CD4-positive, alpha-beta T cell (primary cell): ENCODE data around the gene CPNE9. TPM values are rescaled to one million over a fixed set of nuclear protein-coding genes. Genes with fewer than 3 reads are reported as not detected.

Experiments used
- ATAC-seq: fragments of 200-7000 bp; cut with Tn5 transposase; one replicate; pipeline ENCODE4 v1.10.0; 2022; ENCODE audit warnings: mild to moderate bottlenecking; ENCODE audit not compliant: poor library complexity
- CTCF ChIA-PET: fragments of 350-600 bp; sonication (Branson Sonifier 250); formaldehyde crosslinking; loops from one replicate; lab custom pipeline; 2021; ENCODE audit warnings: antibody characterized with exemption, inconsistent platforms; lab: Charles Lee
- POLR2A ChIA-PET: fragments of 350-600 bp; sonication (Branson Sonifier 250); formaldehyde crosslinking; loops from one replicate; lab custom pipeline; 2021; ENCODE audit warnings: antibody characterized with exemption, inconsistent platforms; lab: Charles Lee
- DNase-seq, 14 experiments: peaks; one replicate each; pipeline ENCODE4 v3.0.0-alpha.2; 2013 to 2020; ENCODE audit warnings: mixed read lengths in 2 of 14
- H3K27ac ChIP-seq, 2 donors: one replicate each; pipeline versions ENCODE4 v1.5.1 to v1.7.0; 2013; ENCODE audit warnings: low read length in 2 of 2, low read depth in 1 of 2, mild to moderate bottlenecking in 1 of 2
- H3K27me3 ChIP-seq, 2 experiments: 1 replicate in 1 of 2; 2 replicates in 1 of 2; pipeline versions ENCODE4 v1.6.1 to v1.7.0; 2013; ENCODE audit warnings: low read length in 2 of 2, control low read depth in 1 of 2, mild to moderate bottlenecking in 1 of 2, moderate library complexity in 1 of 2; ENCODE audit not compliant: insufficient read depth in 2 of 2, control insufficient read depth in 1 of 2
- H3K36me3 ChIP-seq: one replicate; pipeline ENCODE4 v1.6.1; 2013; ENCODE audit warnings: low read length, control low read depth; ENCODE audit not compliant: insufficient read depth
- H3K4me1 ChIP-seq: one replicate; pipeline ENCODE4 v1.6.1; 2013; ENCODE audit warnings: low read length, control low read depth; ENCODE audit not compliant: insufficient read depth
- H3K4me3 ChIP-seq: one replicate; pipeline ENCODE4 v1.5.1; 2013; ENCODE audit warnings: mild to moderate bottlenecking, low read length, moderate library complexity
- H3K9me3 ChIP-seq, 2 experiments: 1 replicate in 1 of 2; 2 replicates in 1 of 2; pipeline versions ENCODE4 v1.6.1 to v1.7.0; 2013; ENCODE audit warnings: low read length in 2 of 2, mild to moderate bottlenecking in 2 of 2, control low read depth in 1 of 2, moderate library complexity in 1 of 2; ENCODE audit not compliant: control insufficient read depth in 1 of 2, insufficient read depth in 1 of 2
- H3K27ac Mint-ChIP-seq: one replicate; pipeline ENCODE4 v1.8.0; 2020; ENCODE audit warnings: mixed read lengths
- H3K27me3 Mint-ChIP-seq: one replicate; pipeline ENCODE4 v1.8.0; 2021; ENCODE audit warnings: mixed read lengths
- H3K36me3 Mint-ChIP-seq: one replicate; pipeline ENCODE4 v1.8.0; 2021; ENCODE audit warnings: low read depth, mixed read lengths
- H3K4me1 Mint-ChIP-seq: one replicate; pipeline ENCODE4 v1.8.0; 2021; ENCODE audit warnings: low read depth, mixed read lengths
- H3K4me3 Mint-ChIP-seq: one replicate; pipeline ENCODE4 v1.8.0; 2020; ENCODE audit warnings: mild to moderate bottlenecking, mixed read lengths
- H3K9me3 Mint-ChIP-seq: one replicate; pipeline ENCODE4 v1.8.0; 2020; ENCODE audit warnings: mixed read lengths
- CTCF ChIP-seq: fragments of 200-600 bp; IDR thresholded peaks from one replicate; pipeline ENCODE4 v1.8.0; 2022; ENCODE audit warnings: antibody characterized with exemption, mild to moderate bottlenecking
- intact Hi-C, 2 experiments: fragments of 100-400 bp; cut with DNase I in 1 of 2; cut with micrococcal nuclease in 1 of 2; formaldehyde crosslinking; loops; one replicate each; pipeline versions ENCODE4 v1.15.1 to v1.9.0; 2023 to 2025; cut with DNase I, micrococcal nuclease
- total RNA-seq, 174 experiments: library from RNA in 2 of 174; stranded (reverse) in 2 of 174; gene quantifications; one replicate each; pipeline ENCODE4 v1.2.3 and lab custom pipeline; 2021 to 2026

Gene CPNE9
- total RNA-seq, 2 experiments from 2014 or later, result 0.33 to 0.45 TPM

- Histone ChIP-seq H3K36me3 (peaks cover 75% of the 10 kb centered on the region), H3K27ac (no peak overlapping the region), H3K9me3 (no peaks in the 10 kb centered on the region), H3K4me3 (no peak overlapping the region), H3K27me3 (no peaks in the 10 kb centered on the region), H3K4me1 (peaks cover 23% of the 10 kb centered on the region)
- peak overlapping the region; percentile 42 for H3K4me3 Mint-ChIP-seq
- ChIA-PET POLR2A (no interaction called here), CTCF (interaction anchor here (0.8 kb wide), 1 partner anchor 15 kb away, joined by 4 read pairs; no protein-coding TSS in a partner anchor)
- peaks cover 93% of the 10 kb centered on the region for H3K36me3 Mint-ChIP-seq
- no peak for TF ChIP-seq CTCF
- H3K27me3 Mint-ChIP-seq, result no peaks in the 10 kb centered on the region
- no peak for DNase-seq
- H3K4me1 Mint-ChIP-seq, result peaks cover 52% of the 10 kb centered on the region
- H3K9me3 Mint-ChIP-seq, result no peaks in the 10 kb centered on the region
- ATAC-seq, result no peak
- intact Hi-C loops, result loop anchor here in 1 of 2 experiments (10.0 kb wide), 2 partner anchors 58 to 92 kb away; partner anchors contain the start of genes ARPC4, MTMR14 and TADA3
- H3K27ac Mint-ChIP-seq, result peak overlapping the region; percentile 36
These were observed 33.2 kb downstream of the CPNE9 start for GRCh38 chr3:9736831-9737230.

DNA sequence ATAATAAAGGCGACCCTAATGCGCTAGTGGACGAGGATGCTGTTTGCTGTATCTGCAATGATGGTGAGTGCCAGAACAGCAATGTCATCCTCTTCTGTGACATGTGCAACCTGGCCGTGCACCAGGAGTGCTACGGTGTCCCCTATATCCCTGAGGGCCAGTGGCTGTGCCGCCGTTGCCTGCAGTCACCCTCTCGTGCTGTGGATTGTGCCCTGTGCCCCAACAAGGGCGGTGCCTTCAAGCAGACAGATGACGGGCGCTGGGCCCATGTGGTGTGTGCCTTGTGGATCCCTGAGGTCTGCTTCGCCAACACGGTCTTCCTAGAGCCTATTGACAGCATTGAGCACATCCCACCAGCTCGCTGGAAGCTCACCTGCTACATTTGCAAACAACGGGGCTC is 35.5 kb downstream of the CPNE9 start:
- H3K27me3 Mint-ChIP-seq, result no peaks in the 10 kb centered on the region
- CTCF ChIA-PET, result no interaction called here
- POLR2A ChIA-PET, result no interaction called here
- intact Hi-C loops, result loop anchor here in 1 of 2 experiments (10.0 kb wide), 2 partner anchors 56 to 94 kb away; partner anchors contain the start of genes ARPC4, MTMR14 and TADA3
- no peak overlapping the region for H3K27ac Mint-ChIP-seq
- H3K9me3 Mint-ChIP-seq, result no peaks in the 10 kb centered on the region
- peaks cover 32% of the 10 kb centered on the region for H3K4me1 Mint-ChIP-seq
- H3K4me1 ChIP-seq, result peaks cover 5% of the 10 kb centered on the region
- TF ChIP-seq CTCF, result no peak
- peaks cover 96% of the 10 kb centered on the region for H3K36me3 ChIP-seq
- H3K36me3 Mint-ChIP-seq, result peaks cover 97% of the 10 kb centered on the region
- no peaks in the 10 kb centered on the region for H3K27me3 ChIP-seq
- H3K4me3 Mint-ChIP-seq, result no peak overlapping the region
- H3K27ac ChIP-seq, result no peak overlapping the region
- ATAC-seq (no peak), DNase-seq (no peak)
- no peaks in the 10 kb centered on the region for H3K9me3 ChIP-seq
- no peak overlapping the region for H3K4me3 ChIP-seq

GRCh38 chr3:9742560-9742959 is 38.9 kb downstream of the CPNE9 start:
- no peaks in the 10 kb centered on the region for H3K4me1 ChIP-seq
- peaks cover 9% of the 10 kb centered on the region for H3K4me1 Mint-ChIP-seq
- POLR2A ChIA-PET, result interaction anchor here (1.3 to 3.3 kb wide), 2 partner anchors 10 to 50 kb away, joined by 3 to 16 read pairs; partner anchors contain the start of genes ARPC4 and BRPF1
- H3K36me3 Mint-ChIP-seq, result peaks cover 96% of the 10 kb centered on the region
- no peak for DNase-seq
- TF ChIP-seq CTCF, result no peak
- H3K4me3 Mint-ChIP-seq, result no peak overlapping the region
- no peaks in the 10 kb centered on the region for H3K9me3 Mint-ChIP-seq
- no peak overlapping the region for H3K4me3 ChIP-seq
- intact Hi-C loops, result no loop called here
- H3K9me3 ChIP-seq, result no peaks in the 10 kb centered on the region
- no peak overlapping the region for H3K27ac ChIP-seq
- CTCF ChIA-PET, result no interaction called here
- H3K36me3 ChIP-seq, result peaks cover 100% of the 10 kb centered on the region
- H3K27me3 ChIP-seq, result no peaks in the 10 kb centered on the region
- ATAC-seq, result no peak
- no peaks in the 10 kb centered on the region for H3K27me3 Mint-ChIP-seq
- H3K27ac Mint-ChIP-seq, result no peak overlapping the region
